Fibroblast of lung (primary cell): ENCODE data around the gene TMEM258.

Source experiments
- CTCF ChIP-seq, 2 donors: IDR thresholded peaks in 1 of 2; conservative IDR thresholded peaks in 1 of 2; 1 replicate in 1 of 2; 2 replicates in 1 of 2; pipeline ENCODE4 v1.5.1; 2011 to 2012; ENCODE audit warnings: low read length in 2 of 2, control low read depth in 1 of 2, inconsistent platforms in 1 of 2, low read depth in 1 of 2, mild to moderate bottlenecking in 1 of 2
- EZH2 ChIP-seq: IDR thresholded peaks from 2 replicates; pipeline ENCODE4 v1.5.1; 2012; ENCODE audit warnings: low read length, control low read depth, mild to moderate bottlenecking; ENCODE audit errors: missing control alignments

- no peak for TF ChIP-seq CTCF (conservative IDR thresholded peaks at IDR 0.05 in 1 of 2, IDR thresholded peaks at IDR 0.05 in 1 of 2; ENCODE audit: low read depth in 1 of 2, low read length in 2 of 2)
- TF ChIP-seq EZH2, result no peak
These were observed 8.5 kb downstream of the TMEM258 start for GRCh38 chr11:61783717-61784505.
